Astrocyte of the spinal cord (primary cell): Measurements from ENCODE around the gene GAS2L1.

ENCODE experiments used
- DNase-seq: peaks from one replicate; pipeline ENCODE4 v3.0.0; 2011; ENCODE audit warnings: low read depth, low spot score
- H3K4me3 ChIP-seq: 2 replicates; pipeline ENCODE4 v1.5.1; 2011; ENCODE audit warnings: low read depth, mild to moderate bottlenecking, low read length, moderate library complexity
- in situ Hi-C: cut with HindIII; loops from 2 replicates; pipeline ENCODE4 v1.10.0; 2017; ENCODE audit warnings: low sequenced_read_pairs
- TF ChIP-seq, protein P1 (sequence below): IDR thresholded peaks from 2 replicates; pipeline ENCODE4 v1.5.1; 2012; ENCODE audit warnings: low read depth, mild to moderate bottlenecking, low read length, inconsistent platforms

GAS2L1 gene

GRCh38 chr22:29339381-29340235, 33.2 kb downstream of the GAS2L1 start:
- in situ Hi-C loops: no loop called here
- DNase-seq: no peak
- no peak overlapping the region for H3K4me3 ChIP-seq
- TF ChIP-seq, protein P1, sequence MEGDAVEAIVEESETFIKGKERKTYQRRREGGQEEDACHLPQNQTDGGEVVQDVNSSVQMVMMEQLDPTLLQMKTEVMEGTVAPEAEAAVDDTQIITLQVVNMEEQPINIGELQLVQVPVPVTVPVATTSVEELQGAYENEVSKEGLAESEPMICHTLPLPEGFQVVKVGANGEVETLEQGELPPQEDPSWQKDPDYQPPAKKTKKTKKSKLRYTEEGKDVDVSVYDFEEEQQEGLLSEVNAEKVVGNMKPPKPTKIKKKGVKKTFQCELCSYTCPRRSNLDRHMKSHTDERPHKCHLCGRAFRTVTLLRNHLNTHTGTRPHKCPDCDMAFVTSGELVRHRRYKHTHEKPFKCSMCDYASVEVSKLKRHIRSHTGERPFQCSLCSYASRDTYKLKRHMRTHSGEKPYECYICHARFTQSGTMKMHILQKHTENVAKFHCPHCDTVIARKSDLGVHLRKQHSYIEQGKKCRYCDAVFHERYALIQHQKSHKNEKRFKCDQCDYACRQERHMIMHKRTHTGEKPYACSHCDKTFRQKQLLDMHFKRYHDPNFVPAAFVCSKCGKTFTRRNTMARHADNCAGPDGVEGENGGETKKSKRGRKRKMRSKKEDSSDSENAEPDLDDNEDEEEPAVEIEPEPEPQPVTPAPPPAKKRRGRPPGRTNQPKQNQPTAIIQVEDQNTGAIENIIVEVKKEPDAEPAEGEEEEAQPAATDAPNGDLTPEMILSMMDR: no peak

GRCh38 chr22:29340566-29340965, 34.1 kb downstream of the GAS2L1 start:
- DNase-seq: no peak
- TF ChIP-seq, protein P1: no peak
- no peak overlapping the region for H3K4me3 ChIP-seq
- in situ Hi-C loops: no loop called here

GRCh38 chr22:29341056-29341848, 34.8 kb downstream of the GAS2L1 start:
- no peak overlapping the region for H3K4me3 ChIP-seq
- in situ Hi-C loops: no loop called here
- TF ChIP-seq, protein P1: no peak
- no peak for DNase-seq

DNA sequence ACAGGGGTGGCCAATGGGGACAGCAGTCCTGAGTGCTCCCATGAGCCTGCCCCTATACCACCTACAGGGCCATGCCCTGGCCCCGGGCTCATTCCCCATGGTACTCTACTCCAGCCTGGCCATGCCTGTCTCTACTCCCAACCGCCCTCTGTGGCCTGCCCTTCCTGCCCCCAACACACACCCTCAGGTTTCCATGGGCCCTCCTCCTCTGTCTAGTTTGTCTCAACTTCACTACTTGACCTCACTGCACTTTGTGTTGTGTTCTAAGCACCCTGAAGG, 35.3 kb downstream of the GAS2L1 start:
- no peak overlapping the region for H3K4me3 ChIP-seq
- in situ Hi-C loops: no loop called here
- no peak for DNase-seq
- TF ChIP-seq, protein P1: no peak

GRCh38 chr22:29342177-29342576, 35.7 kb downstream of the GAS2L1 start:
- DNase-seq: no peak
- in situ Hi-C loops: no loop called here
- TF ChIP-seq, protein P1: no peak
- no peak overlapping the region for H3K4me3 ChIP-seq

DNA sequence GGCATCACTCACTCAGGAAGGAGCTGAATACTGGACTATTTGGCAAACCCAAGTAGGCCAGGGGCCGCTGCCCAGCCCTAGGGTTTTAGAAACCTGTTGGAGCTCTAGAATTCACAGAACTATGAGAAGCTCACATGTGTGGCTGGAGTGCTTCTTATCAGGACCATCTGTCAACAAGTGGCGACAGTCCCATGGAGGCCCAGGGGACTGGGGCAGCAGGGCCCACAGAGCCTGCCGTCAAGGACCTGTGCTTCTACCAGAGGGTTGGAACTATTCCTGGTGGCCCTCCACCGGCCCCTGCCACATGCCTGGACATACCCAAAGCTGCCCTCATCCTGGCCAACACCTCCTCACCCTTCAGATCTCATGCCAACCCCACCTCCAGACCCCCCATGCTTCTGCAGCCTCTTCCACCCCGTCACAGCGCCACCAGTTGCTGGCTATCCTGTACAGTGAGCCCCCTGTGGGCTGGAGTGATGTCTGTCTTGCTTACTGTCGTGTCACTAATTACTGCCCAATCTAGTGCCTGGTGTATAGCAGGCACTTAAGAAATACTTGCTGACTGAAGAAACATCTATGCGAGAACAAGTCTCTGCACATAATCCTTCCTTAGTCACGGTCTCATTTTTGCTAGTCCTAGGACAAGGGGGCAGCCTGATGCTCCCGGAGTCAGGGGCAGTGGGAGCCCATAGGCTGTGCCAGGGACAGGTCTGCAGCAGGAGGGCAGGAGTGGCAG, 36.3 kb downstream of the GAS2L1 start:
- H3K4me3 ChIP-seq: no peak overlapping the region
- in situ Hi-C loops: no loop called here
- TF ChIP-seq, protein P1: no peak
- DNase-seq: no peak
